Right lobe of liver (tissue), 6 donors: ENCODE data around the gene LURAP1L. TPM values are rescaled to one million over a fixed set of nuclear protein-coding genes. Genes with fewer than 3 reads are reported as not detected.
A peak's percentile ranks its signal among the peaks of the same experiment; 100 is the strongest.

Experiments used
- ATAC-seq, 4 donors: fragments of 200-7000 bp; cut with Tn5 transposase; one replicate each; pipeline ENCODE4 v1.9.1; 2020; ENCODE audit warnings: mild to moderate bottlenecking in 4 of 4, moderate library complexity in 4 of 4
- DNase-seq, 3 donors: peaks; one replicate each; pipeline ENCODE4 v3.0.0-alpha.2; 2020
- H3K27ac ChIP-seq, 3 donors: fragments of 200-600 bp; one replicate each; pipeline ENCODE4 v1.8.0; 2022
- H3K27me3 ChIP-seq, 2 donors: fragments of 200-600 bp; one replicate each; pipeline ENCODE4 v1.8.0; 2022
- H3K36me3 ChIP-seq, 4 donors: fragments of 200-600 bp; sonication (generic) in 1 of 4; one replicate each; pipeline versions ENCODE4 v1.5.1 to v1.8.0; 2017 to 2022; ENCODE audit warnings: control low read depth in 1 of 4
- H3K4me1 ChIP-seq, 4 donors: fragments of 200-600 bp; sonication (generic) in 1 of 4; one replicate each; pipeline versions ENCODE4 v1.5.1 to v1.8.0; 2017 to 2022; ENCODE audit warnings: control low read depth in 1 of 4
- H3K4me3 ChIP-seq, 3 donors: fragments of 200-600 bp; one replicate each; pipeline ENCODE4 v1.8.0; 2022
- H3K9me3 ChIP-seq, 4 donors: fragments of 200-600 bp; sonication (generic) in 1 of 4; one replicate each; pipeline versions ENCODE4 v1.5.1 to v1.8.0; 2017 to 2022; ENCODE audit warnings: control low read depth in 1 of 4
- CTCF ChIP-seq, 4 donors: fragments of 200-600 bp in 3 of 4; fragments of 450-650 bp in 1 of 4; IDR thresholded peaks; one replicate each; pipeline versions ENCODE4 v1.5.1 to v1.8.0; 2016 to 2022; ENCODE audit warnings: antibody characterized with exemption in 4 of 4, mild to moderate bottlenecking in 2 of 4
- POLR2A ChIP-seq: fragments of 450-650 bp; IDR thresholded peaks from one replicate; pipeline ENCODE4 v1.6.1; 2017; ENCODE audit warnings: antibody characterized with exemption, mild to moderate bottlenecking
- WGBS: methylation state at CpG from one replicate; pipeline ENCODE4 v1.1.6; 2018; ENCODE audit warnings: low coverage, low lambda C conversion rate; ENCODE audit not compliant: insufficient coverage; ENCODE audit errors: missing lambda C conversion rate; 5-methylcytosine and 5-hydroxymethylcytosine counted together
- intact Hi-C, 2 donors: fragments of 100-400 bp; cut with DNase I; formaldehyde crosslinking; loops; one replicate each; pipeline versions ENCODE4 v1.11.2 to v1.14.1; 2022
- total RNA-seq, 6 experiments: library from RNA; depleted of rRNA in 2 of 6; stranded (reverse); fragments of >200 nt in 2 of 6; fragmentation: NEBNext Ultra II Directional in 3 of 6; extraction: Animal tissue kit (Norgen Biotek cat#: 25700) in 3 of 6; gene quantifications; one replicate each; pipeline versions ENCODE4 v1.1.0 to v1.2.4, GENCODE V29; 2016 to 2023
- donor health status: DM: no; HTN: yes; CAD: no.
- donor health status: DM: no; HTN: no; CAD: no.
- donor health status: DM: no; HTN: no; CAD: no.
- donor health status: DM: no; HTN: yes; CAD: no.
- donor health status: DM: no; HTN: yes; CAD: no.

Gene LURAP1L
- total RNA-seq, 6 experiments from 2014 or later: 9.6 to 38.0 (median 18.8) TPM

GRCh38 chr9:12854221-12854620, 79.4 kb downstream of the LURAP1L start:
- Histone ChIP-seq H3K4me1 (no peaks in the 10 kb centered on the region), H3K27ac (no peak overlapping the region), H3K36me3 (no peaks in the 10 kb centered on the region), H3K4me3 (no peak overlapping the region), H3K27me3 (no peaks in the 10 kb centered on the region), H3K9me3 (no peaks in the 10 kb centered on the region)
- DNase-seq (no peak), ATAC-seq (no peak)
- intact Hi-C loops: no loop called here
- TF ChIP-seq CTCF (IDR thresholded peaks at IDR 0.05): no peak
- no peak for TF ChIP-seq POLR2A
- WGBS: 94% methylated on average over 2 of the region's 2 CpGs

- intact Hi-C loops: no loop called here
- Histone ChIP-seq H3K36me3 (no peaks in the 10 kb centered on the region), H3K9me3 (no peaks in the 10 kb centered on the region), H3K27ac (no peak overlapping the region), H3K27me3 (no peaks in the 10 kb centered on the region), H3K4me3 (no peak overlapping the region), H3K4me1 (no peaks in the 10 kb centered on the region)
- DNase-seq: no peak
- 75% methylated on average over 4 of the region's 4 CpGs for WGBS
- TF ChIP-seq POLR2A (no peak), CTCF (IDR thresholded peaks at IDR 0.05) (no peak)
- no peak for ATAC-seq
Observed at GRCh38 chr9:12855066-12855465, 80.2 kb downstream of the LURAP1L start.

GRCh38 chr9:12856603-12857002, 81.8 kb downstream of the LURAP1L start:
- Histone ChIP-seq H3K27ac (no peak overlapping the region), H3K4me3 (no peak overlapping the region), H3K9me3 (no peaks in the 10 kb centered on the region), H3K27me3 (no peaks in the 10 kb centered on the region), H3K36me3 (no peaks in the 10 kb centered on the region), H3K4me1 (peaks cover 0 to 2% (median 0%) of the 10 kb centered on the region in 4 donors)
- intact Hi-C loops: no loop called here
- DNase-seq (no peak), ATAC-seq (no peak)
- TF ChIP-seq CTCF (IDR thresholded peaks at IDR 0.05) (no peak), POLR2A (no peak)
- 54% methylated on average over 5 of the region's 5 CpGs for WGBS

- H3K27me3 ChIP-seq: no peaks in the 10 kb centered on the region
- intact Hi-C loops: no loop called here
- ATAC-seq: peak in 3 of 4 donors; percentile 46 to 66 (median 55)
- peaks cover 0 to 2% (median 0%) of the 10 kb centered on the region in 4 donors for H3K4me1 ChIP-seq
- no peaks in the 10 kb centered on the region for H3K9me3 ChIP-seq
- WGBS: 65% methylated on average over 5 of the region's 5 CpGs
- TF ChIP-seq CTCF (IDR thresholded peaks at IDR 0.05): no peak
- no peak for TF ChIP-seq POLR2A
- H3K4me3 ChIP-seq: no peak overlapping the region
- H3K27ac ChIP-seq: no peak overlapping the region
- H3K36me3 ChIP-seq: no peaks in the 10 kb centered on the region
- no peak for DNase-seq
Observed at GRCh38 chr9:12859704-12860251, 85.0 kb downstream of the LURAP1L start.

GRCh38 chr9:12860998-12861397, 86.2 kb downstream of the LURAP1L start:
- no peak overlapping the region for H3K27ac ChIP-seq
- no peak for ATAC-seq
- no peak for DNase-seq

More at GRCh38 chr9:12860998-12861397, 86.2 kb downstream of the LURAP1L start:
- intact Hi-C loops: no loop called here
- no peak for TF ChIP-seq POLR2A
- no peak for TF ChIP-seq CTCF (IDR thresholded peaks at IDR 0.05)
- Histone ChIP-seq H3K36me3 (no peaks in the 10 kb centered on the region), H3K4me3 (no peak overlapping the region), H3K27me3 (no peaks in the 10 kb centered on the region), H3K4me1 (peaks cover 0 to 2% (median 0%) of the 10 kb centered on the region in 4 donors), H3K9me3 (no peaks in the 10 kb centered on the region)
- 93% methylated on average over 1 of the region's 1 CpG for WGBS
